ENCODE data around the gene SLC6A9.
A peak's percentile ranks its signal among the peaks of the same experiment; 100 is the strongest.

Gene SLC6A9

GRCh38 chr1:44068442-44068921, 37.2 kb upstream of the SLC6A9 start:
- peak overlapping the region; percentile 99 for H3K4me2 ChIP-seq
- H4K20me1 ChIP-seq, result no peaks in the 10 kb centered on the region
- H3K27ac ChIP-seq, result peak overlapping the region; percentile 83
- H3K9ac ChIP-seq, result peak overlapping the region; percentile 57
- H3K36me3 ChIP-seq, result no peaks in the 10 kb centered on the region
- H3K4me1 ChIP-seq, result peaks cover 69% of the 10 kb centered on the region
- TF ChIP-seq Cebpa-rat (IDR thresholded peaks at IDR 0.05), result no peak
- H3K9me3 ChIP-seq, result peaks cover 5% of the 10 kb centered on the region; the same call in 1 of the 2 replicates
- no peaks in the 10 kb centered on the region for H3K27me3 ChIP-seq
- H3K4me3 ChIP-seq, result peak overlapping the region; percentile 57

DNA sequence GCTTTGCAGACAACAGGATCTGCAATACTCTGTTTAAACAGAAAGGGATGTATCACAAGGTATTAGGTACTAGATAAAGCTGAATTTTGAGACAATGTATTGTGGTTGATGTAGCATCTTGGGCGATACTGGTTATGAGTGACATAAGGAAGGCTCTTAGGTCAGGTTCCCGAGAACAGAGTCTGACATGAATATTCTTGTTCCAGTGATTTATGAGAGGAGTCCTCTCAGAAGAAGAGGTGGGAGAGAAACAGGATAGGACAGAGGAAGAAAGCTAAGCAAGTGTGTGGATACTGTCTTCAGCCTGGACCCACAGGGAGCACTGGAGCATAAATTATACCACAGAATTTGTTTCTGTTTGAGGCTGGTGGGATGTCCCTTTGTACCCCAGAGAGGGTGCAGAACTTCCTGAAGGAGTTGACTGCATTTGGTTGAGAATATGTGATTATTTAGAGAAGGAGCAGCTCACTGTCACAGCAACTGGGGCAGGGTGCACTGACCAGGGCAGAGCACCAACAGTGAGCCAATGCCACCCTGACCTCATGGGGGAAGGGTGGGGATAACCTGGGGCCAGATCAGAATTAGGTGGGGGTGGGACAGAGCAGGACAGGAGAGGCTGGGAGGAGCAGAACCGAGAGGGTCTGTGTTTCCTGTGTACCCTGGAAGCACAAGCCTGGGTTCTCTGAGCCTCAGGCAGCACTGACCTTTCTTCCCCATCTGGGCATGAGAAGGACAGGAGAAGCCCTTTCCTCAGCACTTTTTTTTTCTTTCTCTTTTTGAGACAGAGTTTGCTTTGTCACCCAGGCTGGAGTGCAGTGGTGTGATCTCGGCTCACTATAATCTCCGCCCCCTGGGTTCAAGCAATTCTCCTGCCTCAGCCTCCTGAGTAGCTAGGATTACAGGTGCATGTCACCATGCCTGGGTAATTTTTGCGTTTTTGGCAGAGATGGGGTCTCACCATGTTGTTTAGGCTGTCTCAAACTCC, 36.3 kb upstream of the SLC6A9 start:
- H3K4me2 ChIP-seq, result peak overlapping the region; percentile 99

GRCh38 chr1:44062656-44063179, 31.5 kb upstream of the SLC6A9 start:
- no peaks in the 10 kb centered on the region for H4K20me1 ChIP-seq
- no peak overlapping the region for H3K27ac ChIP-seq
- H3K4me1 ChIP-seq, result peaks cover 14% of the 10 kb centered on the region
- no peak overlapping the region for H3K4me3 ChIP-seq
- H3K9ac ChIP-seq, result no peak overlapping the region
- H3K27me3 ChIP-seq, result no peaks in the 10 kb centered on the region
- H3K36me3 ChIP-seq, result no peaks in the 10 kb centered on the region
- H3K4me2 ChIP-seq, result no peak overlapping the region
- H3K9me3 ChIP-seq, result no peaks in the 10 kb centered on the region
- TF ChIP-seq Cebpa-rat (IDR thresholded peaks at IDR 0.05), result no peak

More for the DNA sequence above, 36.3 kb upstream of the SLC6A9 start:
- peak overlapping the region; percentile 83 for H3K27ac ChIP-seq
- H3K4me1 ChIP-seq, result peaks cover 63% of the 10 kb centered on the region
- H3K36me3 ChIP-seq, result no peaks in the 10 kb centered on the region
- no peak for TF ChIP-seq Cebpa-rat (IDR thresholded peaks at IDR 0.05)
- H3K9me3 ChIP-seq, result peaks cover 5% of the 10 kb centered on the region; the same call in 1 of the 2 replicates
- H3K4me3 ChIP-seq, result peak overlapping the region; percentile 57
- peak overlapping the region; percentile 57 for H3K9ac ChIP-seq
- no peaks in the 10 kb centered on the region for H3K27me3 ChIP-seq
- H4K20me1 ChIP-seq, result no peaks in the 10 kb centered on the region

DNA sequence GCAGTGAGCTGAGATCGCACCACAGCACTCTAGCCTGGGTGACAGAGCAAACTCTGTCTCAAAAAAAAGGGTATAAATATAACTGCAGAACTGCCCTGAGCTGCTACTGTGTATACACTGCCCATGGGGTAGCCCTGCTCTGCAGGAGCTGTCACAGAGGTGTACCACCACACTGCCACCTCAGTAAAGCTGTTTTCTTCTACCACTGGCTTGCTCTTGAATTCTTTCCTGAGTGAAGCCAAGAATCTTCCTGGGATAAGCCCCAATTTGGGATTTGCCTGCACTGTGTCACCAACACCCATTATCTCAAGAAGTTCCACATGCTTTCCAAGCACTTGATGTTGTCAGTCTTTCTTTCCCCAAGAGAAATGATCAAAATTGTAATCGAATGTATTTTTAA, 30.6 kb upstream of the SLC6A9 start:
- no peak overlapping the region for H3K9ac ChIP-seq
- no peak overlapping the region for H3K27ac ChIP-seq
- H3K27me3 ChIP-seq, result no peaks in the 10 kb centered on the region
- H3K4me3 ChIP-seq, result no peak overlapping the region
- no peak for TF ChIP-seq Cebpa-rat (IDR thresholded peaks at IDR 0.05)
- no peaks in the 10 kb centered on the region for H3K9me3 ChIP-seq
- H4K20me1 ChIP-seq, result no peaks in the 10 kb centered on the region
- H3K4me2 ChIP-seq, result no peak overlapping the region
- H3K36me3 ChIP-seq, result no peaks in the 10 kb centered on the region
- peaks cover 6% of the 10 kb centered on the region for H3K4me1 ChIP-seq

DNA sequence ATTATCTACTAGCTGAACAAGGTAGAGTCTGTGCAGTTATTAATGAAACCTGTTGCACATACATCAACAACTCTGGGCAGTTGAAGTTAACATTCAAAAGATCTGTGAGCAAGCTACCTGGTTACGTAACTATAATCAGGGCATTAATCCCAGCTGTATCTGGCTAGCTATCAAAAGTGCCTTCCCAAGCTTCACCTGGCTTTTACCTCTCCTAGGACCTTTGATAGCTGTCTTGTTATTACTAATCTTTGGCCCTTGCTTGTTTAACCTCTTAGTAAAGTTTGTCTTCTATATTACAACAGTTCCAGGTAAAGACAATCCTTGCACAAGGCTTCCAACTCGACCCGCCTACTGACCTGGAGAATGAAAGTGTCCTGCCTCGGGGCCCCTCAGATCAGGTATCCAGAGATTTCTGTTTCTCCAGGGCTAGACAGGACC, 29.6 kb upstream of the SLC6A9 start:
- Histone ChIP-seq H4K20me1 (no peaks in the 10 kb centered on the region), H3K4me1 (no peaks in the 10 kb centered on the region), H3K27me3 (no peaks in the 10 kb centered on the region), H3K4me3 (no peak overlapping the region), H3K9ac (no peak overlapping the region), H3K36me3 (no peaks in the 10 kb centered on the region), H3K4me2 (no peak overlapping the region), H3K9me3 (no peaks in the 10 kb centered on the region), H3K27ac (no peak overlapping the region)
- TF ChIP-seq Cebpa-rat (IDR thresholded peaks at IDR 0.05), result no peak

GRCh38 chr1:44059664-44060355, 28.5 kb upstream of the SLC6A9 start:
- TF ChIP-seq Cebpa-rat (IDR thresholded peaks at IDR 0.05), result no peak
- H4K20me1 ChIP-seq, result no peaks in the 10 kb centered on the region
- no peaks in the 10 kb centered on the region for H3K9me3 ChIP-seq
- no peak overlapping the region for H3K9ac ChIP-seq
- H3K4me2 ChIP-seq, result no peak overlapping the region
- no peak overlapping the region for H3K4me3 ChIP-seq
- H3K4me1 ChIP-seq, result no peaks in the 10 kb centered on the region
- H3K36me3 ChIP-seq, result no peaks in the 10 kb centered on the region
- no peaks in the 10 kb centered on the region for H3K27me3 ChIP-seq
- H3K27ac ChIP-seq, result no peak overlapping the region

DNA sequence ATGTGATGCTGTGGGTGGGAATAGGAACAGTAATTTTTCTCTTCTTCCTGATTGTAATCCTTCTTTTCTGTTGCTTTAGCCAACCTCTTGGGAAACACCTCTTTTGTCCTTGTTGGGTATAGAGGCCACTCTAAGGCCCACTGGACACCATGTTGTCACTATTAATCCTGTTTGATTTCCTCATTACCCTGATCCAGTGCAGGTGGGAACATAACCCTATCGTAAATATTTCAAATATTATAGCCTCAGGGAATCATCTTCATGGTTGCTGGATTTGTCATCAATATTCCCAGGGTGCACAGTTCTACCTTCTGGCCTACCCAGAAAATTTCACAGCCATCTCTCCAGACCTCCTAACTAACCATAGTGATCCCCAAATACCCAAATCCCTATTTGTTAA, 27.9 kb upstream of the SLC6A9 start:
- no peak overlapping the region for H3K4me3 ChIP-seq
- TF ChIP-seq Cebpa-rat (IDR thresholded peaks at IDR 0.05), result no peak
- no peak overlapping the region for H3K27ac ChIP-seq
- H3K27me3 ChIP-seq, result no peaks in the 10 kb centered on the region
- H3K4me2 ChIP-seq, result no peak overlapping the region
- H3K9ac ChIP-seq, result no peak overlapping the region
- H3K36me3 ChIP-seq, result no peaks in the 10 kb centered on the region
- H3K9me3 ChIP-seq, result no peaks in the 10 kb centered on the region
- H4K20me1 ChIP-seq, result no peaks in the 10 kb centered on the region
- H3K4me1 ChIP-seq, result no peaks in the 10 kb centered on the region

DNA sequence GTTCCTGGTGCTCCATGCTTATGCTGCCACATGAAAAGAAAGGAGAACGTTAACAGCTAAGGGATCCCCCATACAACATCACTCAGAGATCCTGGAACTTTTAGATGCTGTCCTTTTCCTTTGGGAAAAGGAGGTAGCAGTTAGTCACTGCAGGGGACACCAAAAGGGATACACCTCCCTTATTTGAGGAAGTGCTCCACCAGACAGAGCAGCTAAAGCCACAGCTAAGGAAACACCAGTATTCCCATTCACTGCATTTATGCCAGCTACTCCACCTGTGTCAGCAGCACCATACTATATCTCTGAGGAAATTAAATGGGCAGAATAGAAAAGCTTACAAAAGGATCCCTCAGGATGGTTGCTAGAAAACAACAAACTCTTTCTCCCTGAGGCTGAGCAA, 26.0 kb upstream of the SLC6A9 start:
- no peaks in the 10 kb centered on the region for H3K4me1 ChIP-seq
- no peaks in the 10 kb centered on the region for H4K20me1 ChIP-seq
- H3K36me3 ChIP-seq, result no peaks in the 10 kb centered on the region
- H3K4me2 ChIP-seq, result no peak overlapping the region
- no peaks in the 10 kb centered on the region for H3K27me3 ChIP-seq
- no peak for TF ChIP-seq Cebpa-rat (IDR thresholded peaks at IDR 0.05)
- no peaks in the 10 kb centered on the region for H3K9me3 ChIP-seq
- no peak overlapping the region for H3K4me3 ChIP-seq
- H3K27ac ChIP-seq, result no peak overlapping the region
- H3K9ac ChIP-seq, result no peak overlapping the region

- Histone ChIP-seq H3K36me3 (no peaks in the 10 kb centered on the region), H4K20me1 (no peaks in the 10 kb centered on the region), H3K4me3 (no peak overlapping the region), H3K4me1 (peaks cover under 1% of the 10 kb centered on the region), H3K27ac (no peak overlapping the region), H3K9me3 (no peaks in the 10 kb centered on the region), H3K27me3 (no peaks in the 10 kb centered on the region), H3K9ac (no peak overlapping the region), H3K4me2 (no peak overlapping the region)
- no peak for TF ChIP-seq Cebpa-rat (IDR thresholded peaks at IDR 0.05)
These were observed 22.1 kb upstream of the SLC6A9 start for GRCh38 chr1:44053394-44053793.
